Measurements from ENCODE around the gene ESPNL.

Gene ESPNL

DNA sequence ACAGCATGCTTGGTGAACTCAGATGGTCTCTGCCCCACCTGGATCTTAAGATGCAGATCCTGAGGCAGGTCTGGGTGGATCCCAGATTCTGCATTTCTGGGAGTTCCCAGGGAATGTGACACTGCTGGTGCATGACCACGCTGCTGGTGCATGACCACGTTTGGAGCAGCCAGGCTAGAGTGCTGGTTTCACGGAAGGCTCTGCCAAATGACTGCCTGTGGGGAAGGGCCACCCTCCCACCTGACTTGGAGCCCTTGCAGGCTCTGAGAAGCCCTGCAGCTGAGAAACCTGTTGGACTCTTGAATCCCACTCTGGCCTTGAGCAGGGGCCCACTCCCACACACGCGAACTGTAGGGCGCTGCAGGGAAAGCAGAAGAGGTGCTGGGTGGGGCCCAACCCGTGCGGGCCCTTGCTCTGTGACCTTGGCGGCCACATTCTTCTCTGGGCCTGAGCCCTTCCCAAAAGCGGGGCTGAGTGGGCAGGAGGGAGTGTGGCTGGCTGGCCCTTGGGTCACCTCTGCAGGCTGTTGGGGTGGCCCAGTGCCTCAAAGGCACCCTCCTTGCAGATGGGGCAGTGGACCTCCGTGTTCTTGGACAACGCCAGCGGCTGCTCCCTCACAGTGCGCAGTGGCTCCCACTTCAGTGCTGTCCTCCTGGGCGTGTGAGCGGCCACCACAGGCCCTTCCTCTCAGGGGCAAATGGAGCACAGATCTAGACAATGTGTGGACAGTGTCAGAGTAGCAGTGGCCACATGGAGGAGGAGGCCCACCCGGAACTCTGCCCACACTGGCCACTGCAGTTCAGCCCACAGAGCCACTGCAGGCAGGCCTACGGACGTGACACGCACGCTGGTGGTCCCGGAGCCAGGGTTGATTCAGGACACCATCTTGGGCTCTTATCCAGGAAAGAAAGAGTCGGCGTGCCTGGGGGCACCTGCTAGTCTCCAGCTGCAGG, 66.5 kb downstream of the ESPNL start:
- peaks cover 32% of the 10 kb centered on the region for H3K4me1 ChIP-seq (ENCODE audit: insufficient read depth, poor library complexity, severe bottlenecking)
- TF ChIP-seq, protein P1, sequence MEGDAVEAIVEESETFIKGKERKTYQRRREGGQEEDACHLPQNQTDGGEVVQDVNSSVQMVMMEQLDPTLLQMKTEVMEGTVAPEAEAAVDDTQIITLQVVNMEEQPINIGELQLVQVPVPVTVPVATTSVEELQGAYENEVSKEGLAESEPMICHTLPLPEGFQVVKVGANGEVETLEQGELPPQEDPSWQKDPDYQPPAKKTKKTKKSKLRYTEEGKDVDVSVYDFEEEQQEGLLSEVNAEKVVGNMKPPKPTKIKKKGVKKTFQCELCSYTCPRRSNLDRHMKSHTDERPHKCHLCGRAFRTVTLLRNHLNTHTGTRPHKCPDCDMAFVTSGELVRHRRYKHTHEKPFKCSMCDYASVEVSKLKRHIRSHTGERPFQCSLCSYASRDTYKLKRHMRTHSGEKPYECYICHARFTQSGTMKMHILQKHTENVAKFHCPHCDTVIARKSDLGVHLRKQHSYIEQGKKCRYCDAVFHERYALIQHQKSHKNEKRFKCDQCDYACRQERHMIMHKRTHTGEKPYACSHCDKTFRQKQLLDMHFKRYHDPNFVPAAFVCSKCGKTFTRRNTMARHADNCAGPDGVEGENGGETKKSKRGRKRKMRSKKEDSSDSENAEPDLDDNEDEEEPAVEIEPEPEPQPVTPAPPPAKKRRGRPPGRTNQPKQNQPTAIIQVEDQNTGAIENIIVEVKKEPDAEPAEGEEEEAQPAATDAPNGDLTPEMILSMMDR (IDR thresholded peaks at IDR 0.05; ENCODE audit: poor library complexity, severe bottlenecking), result no peak
- H3K27ac ChIP-seq (ENCODE audit: poor library complexity, severe bottlenecking), result no peak overlapping the region
- H3K9me3 ChIP-seq (ENCODE audit: severe bottlenecking), result no peaks in the 10 kb centered on the region
- no peak overlapping the region for H3K4me3 ChIP-seq (ENCODE audit: severe bottlenecking)
- peaks cover 12% of the 10 kb centered on the region for H3K27me3 ChIP-seq (ENCODE audit: insufficient read depth, poor library complexity, severe bottlenecking)
- H3K36me3 ChIP-seq (ENCODE audit: low read depth), result peaks cover 32% of the 10 kb centered on the region
- ATAC-seq (ENCODE audit: low read depth) (no peak), DNase-seq (ENCODE audit: low spot score) (no peak)

DNA sequence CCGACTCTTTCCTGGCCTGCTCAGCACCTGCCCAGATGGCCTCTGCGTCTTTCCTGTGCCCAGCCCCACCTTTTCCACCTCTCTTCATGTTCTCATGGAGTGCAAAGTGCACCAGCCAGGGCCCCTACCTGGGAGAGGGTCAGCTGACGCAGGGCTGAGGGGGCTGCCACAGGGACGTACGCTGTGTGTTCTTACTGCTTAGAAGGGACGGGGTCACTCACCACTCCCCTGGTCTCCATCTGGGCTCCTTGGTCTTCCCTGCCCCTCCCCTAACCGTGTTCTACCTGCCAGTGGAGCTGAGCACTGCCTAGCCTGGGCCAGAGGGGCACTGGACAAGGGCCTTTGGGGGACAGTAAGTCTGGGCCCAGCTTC, 67.2 kb downstream of the ESPNL start:
- no peak for DNase-seq (ENCODE audit: low spot score)
- TF ChIP-seq, protein P1 (IDR thresholded peaks at IDR 0.05; ENCODE audit: poor library complexity, severe bottlenecking), result no peak
- H3K36me3 ChIP-seq (ENCODE audit: low read depth), result peaks cover 34% of the 10 kb centered on the region
- peak overlapping the region; percentile 96 for H3K27ac ChIP-seq (ENCODE audit: poor library complexity, severe bottlenecking)
- no peak overlapping the region for H3K4me3 ChIP-seq (ENCODE audit: severe bottlenecking)
- no peaks in the 10 kb centered on the region for H3K9me3 ChIP-seq (ENCODE audit: severe bottlenecking)
- H3K27me3 ChIP-seq (ENCODE audit: insufficient read depth, poor library complexity, severe bottlenecking), result peaks cover 12% of the 10 kb centered on the region
- no peak for ATAC-seq (ENCODE audit: low read depth)
- peaks cover 32% of the 10 kb centered on the region for H3K4me1 ChIP-seq (ENCODE audit: insufficient read depth, poor library complexity, severe bottlenecking)

DNA sequence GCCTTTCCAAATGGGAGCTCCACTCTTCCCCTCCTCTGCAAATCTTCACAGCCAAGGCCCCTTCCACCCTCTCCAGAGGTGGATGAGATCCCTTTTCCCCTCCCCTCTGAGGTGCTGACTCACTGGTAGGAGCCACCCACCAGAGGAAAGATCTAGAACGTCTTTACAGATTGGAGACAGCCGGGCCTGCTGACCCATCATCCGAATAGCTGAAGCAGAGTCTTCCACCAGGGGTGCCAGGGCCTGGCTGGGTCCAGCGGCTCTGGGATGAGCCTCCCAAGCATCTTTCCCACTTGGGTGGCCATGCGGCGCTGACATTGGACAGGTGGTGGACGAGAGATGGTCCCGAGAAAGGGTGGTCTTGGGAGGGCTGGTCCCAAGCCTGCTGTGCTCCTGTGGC, 67.6 kb downstream of the ESPNL start:
- no peak overlapping the region for H3K4me3 ChIP-seq (ENCODE audit: severe bottlenecking)
- peaks cover 32% of the 10 kb centered on the region for H3K4me1 ChIP-seq (ENCODE audit: insufficient read depth, poor library complexity, severe bottlenecking)
- peaks cover 12% of the 10 kb centered on the region for H3K27me3 ChIP-seq (ENCODE audit: insufficient read depth, poor library complexity, severe bottlenecking)
- no peaks in the 10 kb centered on the region for H3K9me3 ChIP-seq (ENCODE audit: severe bottlenecking)
- DNase-seq (ENCODE audit: low spot score), result no peak
- H3K36me3 ChIP-seq (ENCODE audit: low read depth), result peaks cover 36% of the 10 kb centered on the region
- ATAC-seq (ENCODE audit: low read depth), result no peak
- peak overlapping the region; percentile 96 for H3K27ac ChIP-seq (ENCODE audit: poor library complexity, severe bottlenecking)
- TF ChIP-seq, protein P1 (IDR thresholded peaks at IDR 0.05; ENCODE audit: poor library complexity, severe bottlenecking), result no peak

DNA sequence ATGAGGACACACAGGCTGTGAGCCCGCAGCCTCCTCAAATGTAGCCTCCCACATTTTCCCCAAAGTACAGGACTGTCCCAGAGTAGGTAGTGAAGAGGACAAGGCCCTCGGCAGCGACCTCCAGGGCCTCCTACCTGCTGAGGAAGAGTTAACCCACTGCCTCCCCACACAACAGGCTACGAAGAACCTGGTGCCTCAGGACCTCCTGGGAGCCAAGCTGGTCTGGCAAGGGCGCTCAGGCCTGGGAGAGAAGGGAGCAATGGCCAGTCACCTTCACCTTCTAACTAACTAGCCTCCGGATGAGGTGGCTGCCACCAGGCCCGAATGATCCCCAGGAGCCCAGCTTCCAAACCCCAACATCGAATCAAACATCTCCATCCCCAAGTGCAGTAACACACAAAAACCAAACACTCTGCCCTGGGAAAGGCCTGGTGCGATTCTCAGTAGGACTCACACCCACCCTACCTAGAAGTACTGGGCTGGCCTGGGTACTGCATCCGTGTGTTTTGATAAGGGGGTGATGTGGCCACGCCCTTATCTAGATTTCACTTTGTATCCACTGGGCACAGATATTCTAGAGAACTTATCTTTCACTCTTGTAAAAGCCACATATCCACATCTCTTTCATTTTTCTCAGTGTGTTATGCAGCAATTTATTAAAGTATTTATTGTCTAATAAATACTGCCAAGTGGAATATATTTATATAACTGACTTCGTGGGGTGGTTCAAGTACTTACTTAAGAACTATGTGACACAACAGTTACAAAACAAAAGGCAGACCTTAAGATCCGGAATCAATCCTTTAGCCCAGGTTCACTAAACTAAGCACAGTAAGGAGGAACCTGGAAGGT, 68.3 kb downstream of the ESPNL start:
- no peak overlapping the region for H3K4me3 ChIP-seq (ENCODE audit: severe bottlenecking)
- peaks cover 5% of the 10 kb centered on the region for H3K27me3 ChIP-seq (ENCODE audit: insufficient read depth, poor library complexity, severe bottlenecking)
- peak overlapping the region; percentile 96 for H3K27ac ChIP-seq (ENCODE audit: poor library complexity, severe bottlenecking)
- H3K36me3 ChIP-seq (ENCODE audit: low read depth), result peaks cover 42% of the 10 kb centered on the region
- peaks cover 32% of the 10 kb centered on the region for H3K4me1 ChIP-seq (ENCODE audit: insufficient read depth, poor library complexity, severe bottlenecking)
- no peak for DNase-seq (ENCODE audit: low spot score)
- TF ChIP-seq, protein P1 (IDR thresholded peaks at IDR 0.05; ENCODE audit: poor library complexity, severe bottlenecking), result no peak
- no peaks in the 10 kb centered on the region for H3K9me3 ChIP-seq (ENCODE audit: severe bottlenecking)
- no peak for ATAC-seq (ENCODE audit: low read depth)
